HG03354 (cell line): ENCODE data around the gene MSH3.
"Not testable (repeated sequence)": the region's sequence is repeated elsewhere in the genome, so short reads cannot be mapped to it uniquely, and the experiment has no call there.

Source experiments
- ATAC-seq: cut with Tn5 transposase; IDR thresholded peaks from one replicate; pipeline ENCODE4 v1.9.1; 2021; ENCODE audit warnings: mild to moderate bottlenecking; ENCODE audit not compliant: unreplicated experiment, poor library complexity, severe bottlenecking

Gene MSH3

DNA sequence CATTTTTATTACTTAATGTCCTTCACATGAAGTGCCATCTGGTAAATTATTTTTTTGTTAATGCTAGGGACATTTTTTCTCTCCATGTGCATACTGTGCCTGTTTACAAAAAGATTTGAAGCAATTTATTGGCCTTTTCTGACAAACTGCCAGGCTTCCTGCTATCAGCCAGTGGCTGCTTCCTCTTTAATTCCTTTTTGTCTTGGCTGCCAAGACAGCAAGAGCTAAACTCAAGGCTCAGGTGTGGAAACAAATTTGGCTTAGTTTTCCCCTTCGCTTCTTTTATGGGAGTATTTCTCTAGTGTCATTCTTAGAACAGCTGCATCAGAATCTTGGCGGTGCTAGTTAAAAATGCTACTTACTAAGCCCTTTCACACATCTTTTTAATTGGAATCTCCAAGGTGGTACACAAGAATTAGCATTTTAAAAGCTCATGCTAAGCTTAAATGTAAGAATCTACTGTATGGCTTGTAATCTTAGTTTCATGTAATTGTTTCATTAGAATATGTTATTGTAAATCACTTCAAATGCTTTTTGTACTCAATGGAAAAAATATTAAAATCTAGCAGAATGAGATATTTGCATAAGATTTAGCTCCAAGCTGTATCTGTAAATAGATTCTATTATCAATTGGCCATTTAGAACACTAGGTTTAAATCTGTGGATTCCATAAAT is 171.5 kb downstream of the MSH3 start:
- no peak for ATAC-seq

DNA sequence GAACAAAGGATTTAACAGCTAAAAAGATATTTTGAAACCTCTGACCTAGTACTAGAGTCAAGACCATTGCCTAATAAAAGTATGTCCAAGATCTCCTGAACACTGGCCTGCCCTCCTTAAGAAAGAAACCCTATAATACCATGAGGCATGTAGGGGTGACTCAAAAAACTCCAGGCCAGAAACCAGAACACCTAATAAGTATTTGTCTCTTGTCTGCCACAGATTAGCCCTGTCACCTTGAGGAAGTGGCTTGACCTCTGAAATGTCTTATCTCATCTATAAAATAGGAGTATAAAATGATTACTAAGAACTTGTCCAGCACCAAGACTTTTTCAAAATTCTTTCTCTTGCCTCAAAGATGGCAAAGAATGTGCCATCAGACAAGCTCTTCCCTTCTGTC is 180.3 kb downstream of the MSH3 start:
- no peak for ATAC-seq

DNA sequence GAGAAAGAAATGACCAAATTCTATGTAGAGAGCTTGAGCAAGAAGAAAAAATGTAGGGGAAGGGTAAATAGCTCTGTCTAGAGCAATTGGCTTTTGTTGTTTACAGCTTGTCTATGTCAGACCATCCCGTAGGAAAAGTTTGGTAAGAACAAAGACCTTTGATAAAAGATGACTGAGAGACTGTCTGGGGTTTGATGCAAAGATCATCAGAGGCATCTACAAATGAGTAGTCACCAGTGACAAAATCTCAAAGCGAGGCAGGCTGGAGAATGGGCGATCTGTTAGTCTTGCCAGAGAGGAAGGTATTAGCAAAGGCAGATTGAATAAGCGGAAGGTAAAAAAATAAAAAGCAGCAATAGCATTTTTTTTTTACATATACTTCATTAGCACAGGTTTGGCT is 180.7 kb downstream of the MSH3 start:
- no peak for ATAC-seq

DNA sequence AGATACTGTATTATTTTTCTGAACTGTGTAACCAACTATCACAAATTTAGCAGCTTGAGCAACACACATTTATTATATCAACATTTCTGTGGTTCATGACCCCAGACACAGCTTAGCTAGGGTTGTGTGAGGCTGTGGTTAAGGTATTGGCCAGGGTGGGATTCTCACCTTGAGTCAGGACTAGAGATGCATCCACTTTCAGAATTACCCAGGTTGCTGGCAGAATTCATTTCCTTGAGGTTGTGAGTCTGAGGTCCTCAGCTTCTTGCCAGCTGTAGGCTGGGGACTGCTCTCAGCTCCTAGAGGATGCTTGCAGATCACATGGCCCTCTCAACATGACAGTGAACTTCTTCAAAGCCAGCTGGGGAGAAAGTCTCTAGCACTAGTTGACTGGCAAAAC is 183.2 kb downstream of the MSH3 start:
- ATAC-seq: peak; percentile 94

DNA sequence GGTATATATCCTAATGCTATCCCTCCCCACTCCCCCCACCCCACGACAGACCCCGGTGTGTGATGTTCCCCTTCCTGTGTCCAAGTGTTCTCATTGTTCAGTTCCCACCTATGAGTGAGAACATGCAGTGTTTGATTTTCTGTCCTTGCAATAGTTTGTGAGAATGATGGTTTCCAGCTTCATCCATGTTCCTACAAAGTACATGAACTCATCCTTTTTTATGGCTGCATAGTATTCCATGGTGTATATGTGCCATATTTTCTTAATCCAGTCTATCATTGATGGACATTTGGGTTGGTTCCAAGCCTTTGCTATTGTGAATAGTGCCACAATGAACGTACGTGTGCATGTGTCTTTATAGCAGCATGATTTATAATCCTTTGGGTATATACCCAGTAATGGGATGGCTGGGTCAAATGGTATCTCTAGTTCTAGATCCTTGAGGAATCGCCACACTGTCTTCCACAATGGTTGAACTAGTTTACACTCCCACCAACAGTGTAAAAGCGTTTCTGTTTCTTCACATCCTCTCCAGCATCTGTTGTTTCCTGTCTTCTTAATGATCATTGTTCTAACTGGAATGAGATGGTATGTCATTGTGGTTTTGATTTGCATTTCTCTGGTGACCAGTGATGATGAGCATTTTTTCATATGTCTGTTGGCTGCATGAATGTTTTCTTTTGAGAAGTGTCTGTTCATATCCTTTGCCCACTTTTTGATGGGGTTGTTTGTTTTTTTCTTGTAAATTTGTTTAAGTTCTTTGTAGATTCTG is 186.8 kb downstream of the MSH3 start:
- ATAC-seq: not testable (repeated sequence)

DNA sequence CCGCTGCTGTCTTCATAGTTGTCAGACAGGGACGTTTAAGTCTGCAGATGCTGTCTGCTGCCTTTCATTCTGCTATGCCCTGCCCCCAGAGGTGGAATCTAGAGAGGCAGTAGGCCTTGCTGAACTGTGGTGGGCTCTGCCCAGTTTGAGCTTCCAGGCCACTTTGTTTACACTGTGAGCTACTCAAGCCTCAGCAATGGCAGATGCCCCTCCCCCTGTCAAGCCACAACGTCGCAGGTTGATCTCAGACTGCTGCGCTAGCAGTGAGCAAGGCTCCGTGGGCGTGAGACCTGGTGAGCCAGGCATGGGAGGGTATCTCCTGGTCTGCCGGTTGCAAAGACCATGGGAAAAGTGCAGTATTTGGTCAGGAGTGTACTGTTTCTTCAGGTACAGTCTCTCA is 192.0 kb downstream of the MSH3 start:
- ATAC-seq: not testable (repeated sequence)

DNA sequence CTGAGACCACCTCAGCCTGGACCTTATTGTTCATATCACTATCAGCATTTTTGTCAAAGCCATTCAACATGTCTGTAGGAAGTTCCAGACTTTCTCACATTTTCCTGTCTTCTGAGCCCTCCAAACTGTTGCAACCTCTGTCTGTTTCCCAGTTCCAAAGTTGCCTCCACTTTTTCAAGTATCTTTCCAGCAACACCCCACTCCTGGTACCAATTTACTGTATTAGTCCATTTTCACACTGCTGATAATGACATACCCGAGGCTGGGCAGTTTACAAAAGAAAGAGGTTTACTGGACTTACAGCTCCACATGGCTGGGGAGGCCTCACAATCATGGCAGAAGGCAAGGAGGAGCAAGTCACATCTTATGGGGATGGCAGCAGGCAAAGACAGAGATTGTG is 195.7 kb downstream of the MSH3 start:
- not testable (repeated sequence) for ATAC-seq

DNA sequence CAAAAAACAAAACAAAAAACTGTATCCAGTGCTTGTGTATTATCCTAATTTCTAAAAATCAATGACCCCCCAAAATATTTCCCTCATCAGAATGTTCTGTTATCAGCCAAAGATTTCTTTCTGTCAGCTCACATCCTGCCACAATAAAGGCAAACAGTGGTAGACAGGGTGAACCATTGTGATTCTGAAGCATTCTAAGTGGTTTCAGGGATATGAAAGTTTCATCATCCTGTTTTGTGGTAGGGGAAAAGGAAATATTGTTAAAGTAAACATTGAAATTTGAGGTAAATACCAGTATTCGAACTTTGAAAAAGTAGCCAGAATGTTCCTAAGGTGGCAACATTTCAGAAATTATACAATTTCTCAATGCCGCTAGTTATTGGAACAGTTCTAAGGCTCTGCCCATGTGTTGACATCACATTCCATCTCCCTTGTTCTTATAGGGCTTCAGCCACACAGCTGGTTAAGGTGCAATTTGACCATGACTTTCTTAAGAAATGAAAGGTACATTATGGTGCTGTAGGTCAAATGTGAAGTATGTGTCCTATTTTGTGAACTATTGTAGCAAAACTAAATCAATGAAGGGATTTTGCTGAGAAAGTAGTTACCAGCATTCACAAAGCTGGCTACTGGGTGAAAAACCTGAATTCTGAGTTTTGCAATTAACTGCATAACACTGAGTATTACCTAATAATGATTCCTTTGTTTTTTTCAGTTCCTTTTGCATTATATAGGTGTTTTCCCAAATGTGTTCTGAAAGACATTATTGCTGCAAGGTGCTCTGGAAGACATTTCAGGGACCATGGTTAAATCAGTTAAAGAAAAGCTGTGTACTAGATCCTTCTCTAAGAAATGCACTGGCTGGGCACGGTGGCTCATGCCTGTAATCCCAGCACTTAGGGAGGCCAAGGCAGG is 198.1 kb downstream of the MSH3 start:
- ATAC-seq: no peak

DNA sequence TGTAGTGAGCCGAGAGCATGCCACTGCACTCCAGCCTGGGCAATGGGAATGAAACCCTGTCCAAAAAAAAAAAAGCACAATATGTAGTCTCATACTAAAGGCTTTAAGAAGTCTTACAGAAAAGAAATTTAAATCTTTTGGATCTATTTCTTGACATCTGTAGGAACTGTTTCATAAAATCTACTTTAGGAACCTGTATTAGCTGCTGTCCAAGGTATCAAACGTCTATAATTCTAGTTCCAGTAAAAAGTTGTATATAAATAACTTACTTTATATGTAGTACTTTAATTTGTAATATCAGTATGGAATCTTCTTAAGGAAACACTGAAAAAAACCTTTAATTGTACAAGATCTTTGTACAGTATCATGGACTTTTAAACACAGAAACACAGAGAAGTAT is 199.0 kb downstream of the MSH3 start:
- no peak for ATAC-seq

DNA sequence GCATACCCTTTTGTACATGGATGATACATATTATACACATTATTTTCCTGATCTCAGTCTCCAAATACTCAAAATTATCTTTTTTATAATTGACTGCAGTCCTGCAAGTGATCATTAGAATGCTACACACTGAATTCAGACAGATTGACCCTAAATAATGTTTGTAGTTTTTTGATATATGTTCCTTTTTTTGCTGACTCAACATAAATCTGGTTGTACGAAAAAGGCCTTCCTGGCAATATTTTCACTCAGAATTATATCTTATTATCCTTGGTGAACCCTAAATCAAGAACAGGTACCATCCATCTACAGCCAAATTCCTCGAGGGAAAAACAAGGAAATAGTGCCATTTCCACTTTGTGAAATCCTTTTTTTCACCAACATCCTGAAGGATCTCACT is 200.1 kb downstream of the MSH3 start:
- ATAC-seq: no peak

DNA sequence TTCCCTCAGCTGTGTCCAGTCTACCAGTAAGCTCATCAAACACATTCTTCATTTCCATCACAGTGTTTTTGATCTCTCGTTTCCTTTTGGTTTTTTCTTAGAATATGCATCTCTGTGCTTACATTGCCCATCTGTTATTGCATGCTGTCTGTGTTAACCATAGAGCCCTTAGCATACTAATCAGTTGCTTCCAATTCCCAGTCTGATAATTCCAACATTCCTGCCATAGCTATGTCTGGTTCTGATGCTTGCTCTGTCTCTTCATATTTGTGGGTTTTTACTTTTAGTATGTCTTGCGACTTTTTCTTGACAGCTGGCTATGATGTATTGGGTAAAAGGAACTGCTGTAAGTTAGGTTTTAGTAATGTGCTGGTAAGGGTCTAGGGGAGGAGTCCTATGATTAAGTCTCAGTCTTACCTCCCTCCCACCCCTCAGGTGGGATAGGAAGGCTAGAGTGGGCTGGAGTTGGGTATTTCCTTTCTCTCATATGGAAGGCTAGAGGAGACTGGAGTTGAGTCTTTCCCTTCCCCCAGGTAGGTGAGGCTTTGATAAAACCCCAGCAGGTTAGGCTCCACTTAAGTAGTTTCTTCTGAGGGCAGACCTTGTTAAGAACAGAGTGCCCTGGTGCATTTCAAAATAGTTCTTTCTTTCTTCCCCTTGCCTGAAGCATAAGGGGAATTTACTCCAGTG is 206.6 kb downstream of the MSH3 start:
- ATAC-seq: no peak

DNA sequence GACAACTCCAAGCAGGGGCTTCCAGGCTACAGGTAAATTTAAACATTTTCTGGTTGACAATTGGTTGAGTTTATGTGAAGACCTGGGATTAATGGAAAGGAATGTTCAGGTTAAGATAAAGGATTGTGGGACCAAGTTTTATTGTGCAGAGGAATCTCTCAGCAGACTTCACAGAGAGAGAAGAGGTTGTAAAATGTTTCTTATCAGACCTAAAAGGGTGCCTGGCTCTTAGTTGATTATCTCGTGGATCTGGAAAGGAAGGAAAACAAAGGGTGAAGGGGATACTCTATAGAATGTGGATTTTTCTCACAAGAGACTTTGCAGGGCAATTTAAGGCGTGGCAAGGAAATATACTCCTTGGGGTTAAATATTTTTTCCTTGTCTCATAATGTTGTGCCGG is 209.3 kb downstream of the MSH3 start:
- ATAC-seq: no peak

DNA sequence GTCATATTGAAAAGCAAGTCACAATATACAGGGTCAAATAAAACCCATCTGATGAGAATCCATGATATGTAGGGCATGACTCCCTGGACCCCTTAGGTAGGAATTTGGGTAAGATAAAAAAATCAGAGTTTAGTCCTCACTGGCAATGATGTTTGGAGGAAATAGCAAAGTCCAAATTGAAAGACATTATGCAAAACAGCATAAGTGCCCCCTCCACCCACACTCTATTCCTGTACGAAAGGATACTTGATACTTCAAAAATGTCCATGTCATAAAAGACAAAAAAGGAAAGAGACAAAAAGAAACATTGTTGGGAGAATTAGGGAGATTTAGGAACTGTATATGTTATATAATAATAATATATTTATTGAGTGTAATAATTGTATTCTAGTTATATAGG is 209.7 kb downstream of the MSH3 start:
- no peak for ATAC-seq

DNA sequence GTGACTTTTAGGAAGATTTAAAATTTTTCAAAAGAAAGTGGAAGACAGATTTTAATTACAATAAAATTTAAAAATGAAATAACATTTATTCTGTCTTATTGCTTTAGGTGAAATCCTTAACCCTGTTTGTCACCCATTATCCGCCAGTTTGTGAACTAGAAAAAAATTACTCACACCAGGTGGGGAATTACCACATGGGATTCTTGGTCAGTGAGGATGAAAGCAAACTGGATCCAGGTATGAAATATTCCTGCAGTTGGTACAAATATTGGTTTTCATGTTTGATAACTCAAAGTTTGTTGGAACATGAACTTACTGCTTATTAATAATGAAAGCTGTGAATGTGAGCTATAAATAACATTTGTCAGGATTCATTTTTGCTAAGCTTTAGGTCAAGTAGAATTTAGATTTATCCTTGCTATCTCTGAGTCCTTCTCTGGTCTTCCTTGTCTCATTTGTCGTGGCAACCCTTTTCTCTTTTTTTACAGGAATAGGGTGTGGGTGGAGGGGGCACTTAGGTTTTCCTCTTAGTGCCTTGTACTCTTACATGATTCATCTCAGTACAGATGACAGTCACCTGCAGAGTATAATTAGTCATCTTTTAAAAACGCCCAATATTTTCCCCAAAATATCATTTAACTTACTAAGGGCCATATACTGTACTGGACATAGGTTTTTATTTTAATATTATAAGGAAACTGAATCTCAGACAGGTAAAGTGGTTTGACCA is 210.4 kb downstream of the MSH3 start:
- peak; percentile 66 for ATAC-seq

DNA sequence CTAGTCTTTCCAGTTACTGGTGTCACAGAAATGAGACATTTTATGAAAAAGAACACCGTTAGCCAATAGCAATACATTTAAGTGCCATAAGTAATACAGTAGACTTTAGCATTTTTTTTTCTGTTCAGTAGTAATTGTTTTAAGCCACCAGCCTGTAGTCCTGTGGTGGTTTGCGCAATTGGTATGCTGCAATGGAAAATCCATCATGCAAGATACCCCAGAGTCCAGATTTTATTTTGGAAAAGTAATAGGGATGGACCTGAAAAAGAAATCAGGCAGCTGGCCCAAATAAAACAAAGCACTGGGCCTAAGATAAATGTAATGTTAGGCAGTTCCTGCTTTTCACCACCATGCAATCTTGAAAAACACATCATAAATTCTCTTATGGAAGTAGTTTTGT is 211.1 kb downstream of the MSH3 start:
- ATAC-seq: no peak

DNA sequence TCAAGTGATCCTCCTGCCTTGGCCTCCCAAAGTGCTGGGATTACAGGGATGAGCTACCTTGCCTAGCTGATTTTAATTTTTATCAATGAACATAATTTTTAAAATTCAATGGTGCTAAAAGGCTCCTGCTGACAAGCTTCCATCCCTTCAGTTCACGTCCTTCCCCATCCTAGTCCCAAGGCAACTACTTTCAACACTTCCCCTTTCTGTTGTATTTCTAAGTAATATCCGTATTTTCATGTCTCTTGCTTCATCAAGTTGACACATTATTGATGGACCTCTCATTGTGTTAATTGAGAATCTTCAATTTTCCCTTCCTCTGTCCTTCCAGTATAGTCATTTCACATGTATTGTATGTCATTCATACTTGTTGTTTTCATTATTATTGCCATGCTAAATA is 211.9 kb downstream of the MSH3 start:
- no peak for ATAC-seq

DNA sequence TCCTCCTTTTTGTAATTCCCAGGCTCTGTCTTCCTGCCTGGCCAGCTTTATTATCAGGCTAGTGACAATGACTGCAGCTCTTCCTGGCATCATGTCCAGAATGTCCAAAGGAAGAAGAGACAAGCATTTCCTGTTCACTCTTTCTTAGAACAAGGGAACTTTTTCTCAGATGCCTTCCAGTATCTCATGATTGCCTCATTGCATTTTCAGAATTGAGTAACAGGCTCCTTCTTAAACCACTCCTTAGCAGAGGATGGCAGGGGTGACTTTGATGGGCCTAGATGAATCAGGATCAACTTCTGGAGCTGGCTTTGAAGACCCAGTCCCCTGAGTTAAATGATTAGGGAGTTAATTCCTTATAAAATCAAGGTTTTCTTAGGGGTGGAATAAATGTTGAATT is 212.8 kb downstream of the MSH3 start:
- no peak for ATAC-seq

DNA sequence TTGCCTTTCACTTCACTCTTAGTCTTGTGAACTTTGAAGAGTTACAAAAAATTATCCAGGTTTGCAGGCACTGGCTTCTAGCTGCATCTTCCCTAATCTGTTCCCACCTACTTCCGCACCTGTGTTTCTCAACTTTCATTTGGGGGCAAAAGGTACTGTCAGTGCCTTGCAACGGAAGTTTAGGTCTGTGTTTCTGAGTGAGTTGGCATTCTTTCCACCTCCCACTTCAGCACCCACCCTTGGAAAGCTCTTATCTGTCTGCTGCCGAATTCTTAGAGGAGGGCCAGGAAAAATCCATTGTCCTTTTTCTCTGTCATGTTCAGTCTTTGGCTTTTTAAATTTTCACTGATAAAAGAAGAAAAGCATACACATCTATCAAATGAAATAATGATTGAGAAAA is 216.0 kb downstream of the MSH3 start:
- no peak for ATAC-seq

DNA sequence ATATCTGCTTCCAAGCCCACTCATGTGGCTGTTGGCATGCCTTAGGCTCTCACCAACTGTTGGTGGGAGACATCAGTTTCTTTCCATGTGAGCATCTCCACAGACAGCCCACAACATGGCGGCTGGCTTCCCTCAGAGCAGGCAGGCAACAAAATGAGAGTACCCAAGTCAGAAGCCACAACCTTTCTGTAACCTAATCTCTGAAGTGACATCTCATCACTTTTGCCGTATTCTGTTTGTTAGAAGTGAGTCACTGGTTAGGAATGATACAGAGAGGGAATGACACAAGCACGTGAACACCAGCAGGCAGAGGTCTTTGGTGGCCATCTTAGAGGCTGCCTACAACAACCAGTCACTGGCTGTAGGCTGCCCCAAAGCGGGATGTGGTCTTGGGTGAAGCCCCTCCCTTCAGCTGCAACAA is 217.1 kb downstream of the MSH3 start:
- ATAC-seq: no peak
